GM12878 (cell line): Measurements from ENCODE around the gene ZNF302. TPM values are rescaled to one million over a fixed set of nuclear protein-coding genes. Genes with fewer than 3 reads are reported as not detected.

ENCODE experiments used
- BHLHE40 ChIP-seq, 2 experiments: fragments of 450-650 bp in 1 of 2; IDR thresholded peaks; 2 replicates each; pipeline ENCODE4 v1.6.1; 2011 to 2017; ENCODE audit warnings: low read depth in 2 of 2, borderline replicate concordance in 1 of 2, improper control_type of control experiment in 1 of 2, low read length in 1 of 2, mild to moderate bottlenecking in 1 of 2
- CBFB ChIP-seq: IDR thresholded peaks from 2 replicates; pipeline ENCODE4 v1.6.1; 2016; ENCODE audit warnings: antibody characterized with exemption, low read depth
- CBX3 ChIP-seq: fragments of 200-600 bp; sonication (generic); IDR thresholded peaks from 2 replicates; pipeline ENCODE4 v1.6.1; 2016; ENCODE audit warnings: low read depth, borderline replicate concordance
- CHD2 ChIP-seq: IDR thresholded peaks from 2 replicates; pipeline ENCODE4 v1.6.1; 2011; ENCODE audit warnings: low read depth, low read length, improper control_type of control experiment, borderline replicate concordance
- DPF2 ChIP-seq: fragments of 450-650 bp; IDR thresholded peaks from 2 replicates; pipeline ENCODE4 v1.6.1; 2017; ENCODE audit warnings: mild to moderate bottlenecking
- E2F4 ChIP-seq: IDR thresholded peaks from 2 replicates; pipeline ENCODE4 v1.6.1; 2012; ENCODE audit warnings: low read depth, low read length, improper control_type of control experiment
- ESRRA ChIP-seq: IDR thresholded peaks from 2 replicates; pipeline ENCODE4 v1.6.1; 2012; ENCODE audit warnings: mild to moderate bottlenecking, low read length, improper control_type of control experiment
- HDAC2 ChIP-seq: fragments of 200-600 bp; sonication (generic); IDR thresholded peaks from 2 replicates; pipeline ENCODE4 v1.6.1; 2017
- HDAC6 ChIP-seq: fragments of 200-600 bp; sonication (generic); IDR thresholded peaks from one replicate; pipeline ENCODE4 v1.8.0; 2017; ENCODE audit warnings: antibody characterized with exemption; ENCODE audit not compliant: unreplicated experiment
- IKZF2 ChIP-seq, 2 experiments: fragments of 450-650 bp; IDR thresholded peaks; 2 replicates each; pipeline ENCODE4 v1.6.1; 2017; ENCODE audit warnings: mild to moderate bottlenecking in 2 of 2, moderate library complexity in 2 of 2
- MEF2B ChIP-seq: fragments of 450-650 bp; IDR thresholded peaks from 2 replicates; pipeline ENCODE4 v1.6.1; 2018; ENCODE audit warnings: mild to moderate bottlenecking, moderate library complexity; ENCODE audit not compliant: partially characterized antibody, poor library complexity, severe bottlenecking
- NBN ChIP-seq: fragments of 450-650 bp; IDR thresholded peaks from 2 replicates; pipeline ENCODE4 v1.6.1; 2016
- NFXL1 ChIP-seq: fragments of 450-650 bp; IDR thresholded peaks from 2 replicates; pipeline ENCODE4 v1.6.1; 2017; ENCODE audit warnings: antibody characterized with exemption, mild to moderate bottlenecking, borderline replicate concordance
- PAX5 ChIP-seq: IDR thresholded peaks from 2 replicates; pipeline ENCODE4 v1.6.1; 2011; ENCODE audit warnings: low read depth, low read length, borderline replicate concordance
- PKNOX1 ChIP-seq: fragments of 450-650 bp; IDR thresholded peaks from 2 replicates; pipeline ENCODE4 v1.6.1; 2016; ENCODE audit warnings: mild to moderate bottlenecking
- POLR2A ChIP-seq: IDR thresholded peaks from 2 replicates; pipeline ENCODE4 v1.6.1; 2011; ENCODE audit warnings: low read depth, mild to moderate bottlenecking, low read length
- POU2F2 ChIP-seq: IDR thresholded peaks from 3 replicates; pipeline ENCODE4 v1.6.1; 2011; ENCODE audit warnings: low read depth, mild to moderate bottlenecking, low read length, borderline replicate concordance
- RAD51 ChIP-seq: fragments of 450-650 bp; IDR thresholded peaks from 2 replicates; pipeline ENCODE4 v1.6.1; 2016; ENCODE audit warnings: moderate library complexity, mild to moderate bottlenecking, inconsistent platforms
- SIX5 ChIP-seq: IDR thresholded peaks from 2 replicates; pipeline ENCODE4 v1.6.1; 2011; ENCODE audit warnings: mild to moderate bottlenecking, low read depth, low read length, moderate library complexity; ENCODE audit not compliant: severe bottlenecking
- SMAD1 ChIP-seq: fragments of 450-650 bp; IDR thresholded peaks from 2 replicates; pipeline ENCODE4 v1.6.1; 2018; ENCODE audit warnings: mild to moderate bottlenecking, low read depth; ENCODE audit not compliant: partially characterized antibody
- USF2 ChIP-seq: IDR thresholded peaks from 2 replicates; pipeline ENCODE4 v1.6.1; 2011; ENCODE audit warnings: low read depth, low read length, improper control_type of control experiment, borderline replicate concordance
- ZBTB11 ChIP-seq: fragments of 450-650 bp; formaldehyde crosslinking; IDR thresholded peaks from 2 replicates; pipeline ENCODE4 v1.5.0; 2022; ENCODE audit warnings: mild to moderate bottlenecking, missing genetic modification characterization
- ZNF384 ChIP-seq: IDR thresholded peaks from 2 replicates; pipeline ENCODE4 v1.6.1; 2012; ENCODE audit warnings: low read depth, mild to moderate bottlenecking, low read length, improper control_type of control experiment, borderline replicate concordance
- ZSCAN29 ChIP-seq: fragments of 450-650 bp; IDR thresholded peaks from 2 replicates; pipeline ENCODE4 v1.6.1; 2017; ENCODE audit warnings: mild to moderate bottlenecking, moderate library complexity
- ZZZ3 ChIP-seq: IDR thresholded peaks from 2 replicates; pipeline ENCODE4 v1.6.1; 2011; ENCODE audit warnings: low read depth; ENCODE audit not compliant: control insufficient read depth, insufficient read length
- polyA plus RNA-seq, 11 experiments: library from polyadenylated mRNA; depleted of rRNA in 4 of 11; unstranded in 6 of 11; stranded (reverse) in 5 of 11; fragments of >200 nt; fragmentation: Nextera tagmentation in 4 of 11; fragmentation: Illumina TruSeq in 1 of 11; extraction: Ambion mirVana in 4 of 11; extraction: Trizol in 1 of 11; gene quantifications; 1 replicate in 1 of 11; 2 replicates in 10 of 11; pipeline versions ENCODE4 v1.2.1 to v1.2.3, GENCODE V29; 2011 to 2016; ENCODE audit warnings: inconsistent platforms in 2 of 11, missing spikeins in 2 of 11, low read depth in 1 of 11
- total RNA-seq, 4 experiments: library from RNA; depleted of rRNA in 3 of 4; stranded (reverse); fragments of >200 nt in 3 of 4; fragmentation: Illumina TruSeq in 1 of 4; extraction: Trizol in 1 of 4; gene quantifications; 2 replicates each; pipeline versions ENCODE4 v1.2.1 to v1.2.3, GENCODE V29; 2013 to 2021

Gene ZNF302
- total and polyA plus RNA-seq, 10 of the 15 experiments (the other 5 are each of a cell fraction or from before 2014, with no cell fraction given) = 8.4 to 35.4 (median 19.7) TPM

GRCh38 chr19:34733746-34734536 is 56.5 kb downstream of the ZNF302 start, which contains the start of gene ZNF181 (continued):
- TF ChIP-seq RAD51 (no peak), CBFB (peak; percentile 66), ZZZ3 (no peak), E2F4 (no peak), USF2 (no peak), NBN (peak; percentile 76; the same call in 1 of the 2 replicates), PKNOX1 (no peak), NFXL1 (no peak), ZSCAN29 (no peak), HDAC2 (no peak), SIX5 (peak; percentile 72), POLR2A (peak; percentile 88), SMAD1 (peak; percentile 51), BHLHE40 (IDR thresholded peaks at IDR 0.05; ENCODE audit: borderline replicate concordance in 1 of 2, low read depth in 2 of 2, low read length in 1 of 2) (peak in 1 of 2 experiments; percentile 46; a peak in 2 of 4 replicates), ZNF384 (no peak), IKZF2 (IDR thresholded peaks at IDR 0.05) (peak; percentile 79 to 81), DPF2 (peak; percentile 53), ZBTB11 (CRISPR knock-in tag) (peak; percentile 72), CHD2 (no peak), HDAC6 (no peak), PAX5 (0 out of 2 replicates have a peak, but pooled peaks have one; percentile 25), MEF2B (no peak), POU2F2 (no peak; the same call in 2 of the 3 replicates), CBX3 (no peak), ESRRA (0 out of 2 replicates have a peak, but pooled peaks have one; percentile 10)
